Measurements from ENCODE around the gene CDH4.

The CDH4 gene

GRCh38 chr20:61874421-61875068 is 622.5 kb downstream of the CDH4 start:
- ChIA-PET POLR2A (no interaction called here), CTCF (interaction anchor here (1.4 to 5.0 kb wide), 2 partner anchors 12 to 14 kb away, joined by 3 to 28 read pairs; no protein-coding TSS in a partner anchor)
- TF ChIP-seq, protein P1, sequence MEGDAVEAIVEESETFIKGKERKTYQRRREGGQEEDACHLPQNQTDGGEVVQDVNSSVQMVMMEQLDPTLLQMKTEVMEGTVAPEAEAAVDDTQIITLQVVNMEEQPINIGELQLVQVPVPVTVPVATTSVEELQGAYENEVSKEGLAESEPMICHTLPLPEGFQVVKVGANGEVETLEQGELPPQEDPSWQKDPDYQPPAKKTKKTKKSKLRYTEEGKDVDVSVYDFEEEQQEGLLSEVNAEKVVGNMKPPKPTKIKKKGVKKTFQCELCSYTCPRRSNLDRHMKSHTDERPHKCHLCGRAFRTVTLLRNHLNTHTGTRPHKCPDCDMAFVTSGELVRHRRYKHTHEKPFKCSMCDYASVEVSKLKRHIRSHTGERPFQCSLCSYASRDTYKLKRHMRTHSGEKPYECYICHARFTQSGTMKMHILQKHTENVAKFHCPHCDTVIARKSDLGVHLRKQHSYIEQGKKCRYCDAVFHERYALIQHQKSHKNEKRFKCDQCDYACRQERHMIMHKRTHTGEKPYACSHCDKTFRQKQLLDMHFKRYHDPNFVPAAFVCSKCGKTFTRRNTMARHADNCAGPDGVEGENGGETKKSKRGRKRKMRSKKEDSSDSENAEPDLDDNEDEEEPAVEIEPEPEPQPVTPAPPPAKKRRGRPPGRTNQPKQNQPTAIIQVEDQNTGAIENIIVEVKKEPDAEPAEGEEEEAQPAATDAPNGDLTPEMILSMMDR (IDR thresholded peaks at IDR 0.05; ENCODE audit: insufficient read depth, low read length, missing control alignments), result peak; percentile 30
- DNase-seq (ENCODE audit: low read depth, low spot score), result no peak
- no peak overlapping the region for H3K4me3 ChIP-seq (ENCODE audit: low read depth, low read length)

DNA sequence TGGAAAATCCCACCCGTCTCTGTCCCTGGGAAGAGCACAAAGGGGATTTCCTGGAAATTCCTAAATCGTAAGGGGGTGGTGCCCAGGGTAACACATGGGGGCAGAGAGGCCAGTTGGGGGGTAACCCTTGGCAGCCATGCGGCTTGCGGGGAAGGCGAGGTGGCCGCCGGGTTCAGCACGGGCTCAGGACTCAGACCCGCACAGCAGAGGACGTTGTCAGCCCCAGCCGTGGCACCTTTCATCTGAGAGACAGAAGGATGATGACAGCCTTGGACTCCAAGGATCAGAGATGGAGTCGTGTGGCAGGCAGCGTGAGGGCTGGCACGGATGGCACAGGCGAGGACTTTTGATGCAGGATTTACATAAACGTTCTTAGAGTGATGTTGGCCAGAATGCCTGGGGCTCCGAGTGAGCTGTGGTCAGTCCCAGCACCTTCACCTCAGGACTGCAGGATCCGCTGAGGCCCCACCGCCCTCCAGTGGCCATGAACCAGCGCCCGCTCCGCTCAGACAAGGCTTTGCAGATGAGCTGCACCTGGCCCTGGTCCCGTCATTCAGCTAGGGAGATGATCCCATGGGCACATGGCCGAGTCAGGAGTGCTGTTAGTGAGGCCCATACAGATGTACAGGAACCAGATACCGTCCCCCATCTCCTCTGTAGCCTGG is 623.3 kb downstream of the CDH4 start:
- H3K4me3 ChIP-seq (ENCODE audit: low read depth, low read length), result no peak overlapping the region
- ChIA-PET CTCF (interaction anchor here (5.0 kb wide), 1 partner anchor 12 kb away, joined by 28 read pairs; no protein-coding TSS in a partner anchor), POLR2A (no interaction called here)
- TF ChIP-seq, protein P1 (IDR thresholded peaks at IDR 0.05; ENCODE audit: insufficient read depth, low read length, missing control alignments), result no peak
- DNase-seq (ENCODE audit: low read depth, low spot score), result no peak

- DNase-seq (ENCODE audit: low read depth, low spot score), result no peak
- H3K4me3 ChIP-seq (ENCODE audit: low read depth, low read length), result no peak overlapping the region
- ChIA-PET POLR2A (no interaction called here), CTCF (interaction anchor here (5.0 kb wide), 1 partner anchor 11 kb away, joined by 28 read pairs; no protein-coding TSS in a partner anchor)
- TF ChIP-seq, protein P1 (IDR thresholded peaks at IDR 0.05; ENCODE audit: insufficient read depth, low read length, missing control alignments), result no peak
Measured at GRCh38 chr20:61875996-61876395, 623.9 kb downstream of the CDH4 start.

- no peak overlapping the region for H3K4me3 ChIP-seq (ENCODE audit: low read depth, low read length)
- CTCF ChIA-PET, result interaction anchor here (0.8 to 5.0 kb wide), 4 partner anchors 10 to 614 kb away, joined by 3 to 28 read pairs (median 4); no protein-coding TSS in a partner anchor
- DNase-seq (ENCODE audit: low read depth, low spot score), result no peak
- TF ChIP-seq, protein P1 (IDR thresholded peaks at IDR 0.05; ENCODE audit: insufficient read depth, low read length, missing control alignments), result no peak
- POLR2A ChIA-PET, result no interaction called here
Measured at GRCh38 chr20:61876952-61877728, 625.1 kb downstream of the CDH4 start.

DNA sequence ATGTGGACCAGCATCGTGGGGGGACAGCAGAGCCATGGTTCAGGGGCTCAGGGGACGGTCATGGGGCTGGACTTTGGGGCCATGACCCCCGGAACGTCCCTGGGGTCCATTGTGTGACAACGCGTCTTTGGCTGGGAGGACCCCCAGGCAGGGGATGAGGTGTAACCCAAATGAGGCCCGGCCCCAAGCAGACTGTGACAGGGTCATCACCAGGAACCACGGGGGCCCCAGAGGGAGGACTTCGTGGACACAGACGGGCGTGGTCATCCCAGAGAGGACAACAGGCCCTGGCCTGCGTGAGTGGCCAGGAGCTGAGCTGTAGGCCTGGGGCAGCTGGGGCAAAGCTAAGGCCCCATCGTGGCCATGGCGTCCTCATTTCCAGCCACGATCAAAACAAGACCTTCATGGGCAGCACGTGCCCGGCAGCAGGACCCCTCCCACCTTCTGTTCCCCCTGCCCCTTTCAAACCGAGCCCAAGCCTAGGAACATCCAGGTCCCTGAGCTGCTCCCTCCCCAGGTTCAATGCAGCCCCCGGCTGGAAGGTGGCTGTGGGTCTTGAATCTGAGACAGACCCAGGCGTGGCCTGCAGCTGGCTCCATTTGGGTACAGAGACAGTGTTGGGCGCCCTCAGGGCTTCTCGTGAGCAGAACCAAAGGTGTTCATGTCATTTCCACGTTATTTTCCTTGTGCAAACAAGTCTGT is 625.9 kb downstream of the CDH4 start:
- POLR2A ChIA-PET, result no interaction called here
- no peak for DNase-seq (ENCODE audit: low read depth, low spot score)
- CTCF ChIA-PET, result interaction anchor here (1.5 to 5.0 kb wide), 3 partner anchors 9 to 615 kb away, joined by 3 to 28 read pairs (median 4); no protein-coding TSS in a partner anchor
- no peak overlapping the region for H3K4me3 ChIP-seq (ENCODE audit: low read depth, low read length)
- TF ChIP-seq, protein P1 (IDR thresholded peaks at IDR 0.05; ENCODE audit: insufficient read depth, low read length, missing control alignments), result no peak

All from AG04449 (cell line).